Cardiac muscle cell (in vitro differentiated cells and primary cell): Measurements from ENCODE around the gene DPYSL5. TPM values are rescaled to one million over a fixed set of nuclear protein-coding genes. Genes with fewer than 3 reads are reported as not detected.
A peak's percentile ranks its signal among the peaks of the same experiment; 100 is the strongest.

Experiments
- DNase-seq, 2 donors: peaks; one replicate each; pipeline versions ENCODE4 v3.0.0 to v3.0.0-alpha.2; 2010 to 2017; ENCODE audit warnings: low read depth in 1 of 2, low spot score in 1 of 2
- H3K27ac ChIP-seq: fragments of 200-600 bp; sonication (generic); 2 replicates; pipeline ENCODE4 v1.5.1; 2016
- H3K27me3 ChIP-seq: fragments of 200-600 bp; sonication (generic); 2 replicates; pipeline ENCODE4 v1.6.0; 2016; ENCODE audit warnings: control low read depth
- H3K36me3 ChIP-seq: fragments of 200-600 bp; sonication (generic); 2 replicates; pipeline ENCODE4 v1.5.1; 2016; ENCODE audit warnings: control low read depth
- H3K4me1 ChIP-seq: fragments of 200-600 bp; sonication (generic); 2 replicates; pipeline ENCODE4 v1.8.1; 2017; ENCODE audit warnings: low read depth, mild to moderate bottlenecking, mixed run types
- H3K4me3 ChIP-seq: fragments of 200-600 bp; sonication (generic); 2 replicates; pipeline ENCODE4 v1.5.1; 2016; ENCODE audit warnings: mild to moderate bottlenecking
- H3K9me3 ChIP-seq: fragments of 200-600 bp; sonication (generic); 2 replicates; pipeline ENCODE4 v1.5.1; 2017; ENCODE audit warnings: low read depth, mild to moderate bottlenecking, control low read depth
- CTCF ChIP-seq: IDR thresholded peaks from 2 replicates; pipeline ENCODE4 v1.5.1; 2012; ENCODE audit warnings: low read depth, mild to moderate bottlenecking, low read length
- polyA plus RNA-seq: library from polyadenylated mRNA; unstranded; fragments of >200 nt; fragmentation: Nextera tagmentation; extraction: Ambion mirVana; gene quantifications from 2 replicates; pipeline ENCODE4 v1.2.1, GENCODE V29; 2016
- total RNA-seq: library from RNA; depleted of rRNA; stranded (reverse); fragments of >200 nt; gene quantifications from 2 replicates; pipeline ENCODE4 v1.2.3, GENCODE V29; 2016

Gene DPYSL5
- total and polyA plus RNA-seq, 2 experiments from 2014 or later: 4.1 to 5.6 TPM

- Histone ChIP-seq H3K4me3 (no peak overlapping the region), H3K9me3 (no peaks in the 10 kb centered on the region), H3K4me1 (no peaks in the 10 kb centered on the region), H3K36me3 (no peaks in the 10 kb centered on the region), H3K27ac (no peak overlapping the region), H3K27me3 (peaks cover 9% of the 10 kb centered on the region)
- no peak for DNase-seq
- no peak for TF ChIP-seq CTCF
Observed at GRCh38 chr2:26938399-26939118, 90.6 kb downstream of the DPYSL5 start.

GRCh38 chr2:26940001-26940400, 92.1 kb downstream of the DPYSL5 start:
- Histone ChIP-seq H3K4me3 (no peak overlapping the region), H3K9me3 (no peaks in the 10 kb centered on the region), H3K27ac (no peak overlapping the region), H3K4me1 (no peaks in the 10 kb centered on the region), H3K27me3 (peaks cover 16% of the 10 kb centered on the region), H3K36me3 (no peaks in the 10 kb centered on the region)
- TF ChIP-seq CTCF: no peak
- DNase-seq: no peak

GRCh38 chr2:26941486-26941885, 93.6 kb downstream of the DPYSL5 start:
- Histone ChIP-seq H3K4me1 (peaks cover under 1% of the 10 kb centered on the region), H3K4me3 (no peak overlapping the region), H3K36me3 (no peaks in the 10 kb centered on the region), H3K9me3 (no peaks in the 10 kb centered on the region), H3K27ac (no peak overlapping the region), H3K27me3 (peaks cover 16% of the 10 kb centered on the region)
- TF ChIP-seq CTCF: no peak
- no peak for DNase-seq

GRCh38 chr2:26942543-26943295, 94.8 kb downstream of the DPYSL5 start:
- H3K4me1 ChIP-seq: peaks cover 13% of the 10 kb centered on the region
- H3K9me3 ChIP-seq: no peaks in the 10 kb centered on the region
- TF ChIP-seq CTCF: peak; percentile 82
- peak; percentile 73 to 74 for DNase-seq
- H3K36me3 ChIP-seq: no peaks in the 10 kb centered on the region
- H3K27me3 ChIP-seq: peaks cover 16% of the 10 kb centered on the region
- no peak overlapping the region for H3K4me3 ChIP-seq
- no peak overlapping the region for H3K27ac ChIP-seq

GRCh38 chr2:26945991-26946750, 98.2 kb downstream of the DPYSL5 start:
- H3K4me3 ChIP-seq: no peak overlapping the region
- DNase-seq: no peak
- H3K27me3 ChIP-seq: peaks cover 16% of the 10 kb centered on the region
- no peak for TF ChIP-seq CTCF
- H3K4me1 ChIP-seq: peaks cover 17% of the 10 kb centered on the region
- H3K36me3 ChIP-seq: no peaks in the 10 kb centered on the region
- H3K9me3 ChIP-seq: no peaks in the 10 kb centered on the region
- no peak overlapping the region for H3K27ac ChIP-seq
